Lower leg skin (tissue), 4 donors: Measurements from ENCODE around the gene ATF6. TPM values are rescaled to one million over a fixed set of nuclear protein-coding genes. Genes with fewer than 3 reads are reported as not detected.

ENCODE experiments used
- DNase-seq, 2 donors: peaks; one replicate each; pipeline ENCODE4 v3.0.0-alpha.2; 2019; ENCODE audit warnings: low spot score in 2 of 2
- H3K4me3 ChIP-seq: fragments of 200-600 bp; sonication (generic); 2 replicates; pipeline ENCODE4 v1.5.1; 2017; ENCODE audit warnings: mild to moderate bottlenecking, low read depth; ENCODE audit not compliant: poor library complexity, severe bottlenecking
- POLR2A ChIP-seq, 2 donors: fragments of 450-650 bp; IDR thresholded peaks; one replicate each; pipeline ENCODE4 v1.6.1; 2016 to 2017; ENCODE audit warnings: antibody characterized with exemption in 2 of 2, mild to moderate bottlenecking in 1 of 2, moderate library complexity in 1 of 2
- WGBS, 2 donors: methylation state at CpG; one replicate each; pipeline ENCODE4 v1.1.5; 2018; 5-methylcytosine and 5-hydroxymethylcytosine counted together
- intact Hi-C: fragments of 100-400 bp; cut with DNase I; formaldehyde crosslinking; loops from one replicate; pipeline ENCODE4 v1.15.0; 2023; ENCODE audit warnings: low total_unique reads
- total RNA-seq, 4 donors: library from RNA; depleted of rRNA; stranded (reverse); fragments of >200 nt; gene quantifications; one replicate each; pipeline ENCODE4 v1.1.0, GENCODE V29; 2016
- TF ChIP-seq, protein P1 (sequence below), 3 donors: fragments of 450-650 bp; IDR thresholded peaks; one replicate each; pipeline ENCODE4 v1.5.1; 2016; ENCODE audit warnings: antibody characterized with exemption in 3 of 3, mild to moderate bottlenecking in 3 of 3, moderate library complexity in 2 of 3

The ATF6 gene
- total RNA-seq, 4 donors from 2014 or later, result 28.7 to 33.5 (median 31.2) TPM

DNA sequence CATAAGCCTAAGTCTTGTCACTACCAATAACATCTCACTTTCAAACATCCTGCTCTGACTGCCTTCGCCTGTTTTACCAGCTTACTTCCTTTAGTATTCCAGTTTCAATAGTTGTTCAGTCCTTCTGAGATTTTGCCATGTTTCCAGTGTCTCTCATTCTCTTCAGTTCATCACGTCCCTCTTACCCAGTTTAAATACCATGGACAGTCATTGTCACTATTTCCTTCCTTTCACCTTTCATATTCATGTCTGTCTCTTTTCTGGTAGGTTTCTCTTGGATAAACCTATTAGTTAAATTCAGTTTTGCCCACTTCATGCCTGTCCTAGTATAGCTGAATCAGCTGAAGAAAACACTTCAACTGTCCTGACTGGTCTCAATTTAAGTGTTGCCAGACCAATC, 5.9 kb downstream of the ATF6 start:
- TF ChIP-seq, protein P1, sequence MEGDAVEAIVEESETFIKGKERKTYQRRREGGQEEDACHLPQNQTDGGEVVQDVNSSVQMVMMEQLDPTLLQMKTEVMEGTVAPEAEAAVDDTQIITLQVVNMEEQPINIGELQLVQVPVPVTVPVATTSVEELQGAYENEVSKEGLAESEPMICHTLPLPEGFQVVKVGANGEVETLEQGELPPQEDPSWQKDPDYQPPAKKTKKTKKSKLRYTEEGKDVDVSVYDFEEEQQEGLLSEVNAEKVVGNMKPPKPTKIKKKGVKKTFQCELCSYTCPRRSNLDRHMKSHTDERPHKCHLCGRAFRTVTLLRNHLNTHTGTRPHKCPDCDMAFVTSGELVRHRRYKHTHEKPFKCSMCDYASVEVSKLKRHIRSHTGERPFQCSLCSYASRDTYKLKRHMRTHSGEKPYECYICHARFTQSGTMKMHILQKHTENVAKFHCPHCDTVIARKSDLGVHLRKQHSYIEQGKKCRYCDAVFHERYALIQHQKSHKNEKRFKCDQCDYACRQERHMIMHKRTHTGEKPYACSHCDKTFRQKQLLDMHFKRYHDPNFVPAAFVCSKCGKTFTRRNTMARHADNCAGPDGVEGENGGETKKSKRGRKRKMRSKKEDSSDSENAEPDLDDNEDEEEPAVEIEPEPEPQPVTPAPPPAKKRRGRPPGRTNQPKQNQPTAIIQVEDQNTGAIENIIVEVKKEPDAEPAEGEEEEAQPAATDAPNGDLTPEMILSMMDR (IDR thresholded peaks at IDR 0.05), result no peak
- TF ChIP-seq POLR2A (IDR thresholded peaks at IDR 0.05), result no peak
- no peak for DNase-seq
- WGBS, 2 donors, result 86 to 88% methylated on average over 2 of the region's 2 CpGs
- no peak overlapping the region for H3K4me3 ChIP-seq
- intact Hi-C loops, result no loop called here

- no peak for DNase-seq
- TF ChIP-seq POLR2A (IDR thresholded peaks at IDR 0.05), result no peak
- TF ChIP-seq, protein P1 (IDR thresholded peaks at IDR 0.05), result no peak
- intact Hi-C loops, result no loop called here
- H3K4me3 ChIP-seq, result no peak overlapping the region
Measured at GRCh38 chr1:161772397-161772796, 6.3 kb downstream of the ATF6 start.

- no peak overlapping the region for H3K4me3 ChIP-seq
- 53 to 66% methylated on average over 4 of the region's 4 CpGs for WGBS, 2 donors
- intact Hi-C loops, result no loop called here
- TF ChIP-seq, protein P1 (IDR thresholded peaks at IDR 0.05), result no peak
- DNase-seq, result no peak
Measured at GRCh38 chr1:161773791-161774190, 7.7 kb downstream of the ATF6 start.

GRCh38 chr1:161777261-161777660, 11.1 kb downstream of the ATF6 start:
- TF ChIP-seq POLR2A (IDR thresholded peaks at IDR 0.05), result no peak
- TF ChIP-seq, protein P1 (IDR thresholded peaks at IDR 0.05), result no peak
- DNase-seq, result no peak
- no peak overlapping the region for H3K4me3 ChIP-seq
- 97% methylated on average over 2 of the region's 2 CpGs for WGBS, 2 donors
- intact Hi-C loops, result no loop called here

GRCh38 chr1:161778522-161778921, 12.4 kb downstream of the ATF6 start:
- no peak for DNase-seq
- no peak overlapping the region for H3K4me3 ChIP-seq
- WGBS, 2 donors, result 89% methylated on average over 1 of the region's 1 CpG
- TF ChIP-seq, protein P1 (IDR thresholded peaks at IDR 0.05), result no peak
- TF ChIP-seq POLR2A (IDR thresholded peaks at IDR 0.05), result no peak
- intact Hi-C loops, result no loop called here

- no peak overlapping the region for H3K4me3 ChIP-seq
- DNase-seq, result no peak
- TF ChIP-seq, protein P1 (IDR thresholded peaks at IDR 0.05), result no peak
- TF ChIP-seq POLR2A (IDR thresholded peaks at IDR 0.05), result no peak
- 72 to 84% methylated on average over 2 of the region's 2 CpGs for WGBS, 2 donors
- intact Hi-C loops, result no loop called here
Measured at GRCh38 chr1:161779393-161779792, 13.3 kb downstream of the ATF6 start.
